ENCODE measurements around the gene HEPN1. TPM values are rescaled to one million over a fixed set of nuclear protein-coding genes. Genes with fewer than 3 reads are reported as not detected.

The HEPN1 gene
- total RNA-seq, 2 experiments from 2014 or later, result not detected

DNA sequence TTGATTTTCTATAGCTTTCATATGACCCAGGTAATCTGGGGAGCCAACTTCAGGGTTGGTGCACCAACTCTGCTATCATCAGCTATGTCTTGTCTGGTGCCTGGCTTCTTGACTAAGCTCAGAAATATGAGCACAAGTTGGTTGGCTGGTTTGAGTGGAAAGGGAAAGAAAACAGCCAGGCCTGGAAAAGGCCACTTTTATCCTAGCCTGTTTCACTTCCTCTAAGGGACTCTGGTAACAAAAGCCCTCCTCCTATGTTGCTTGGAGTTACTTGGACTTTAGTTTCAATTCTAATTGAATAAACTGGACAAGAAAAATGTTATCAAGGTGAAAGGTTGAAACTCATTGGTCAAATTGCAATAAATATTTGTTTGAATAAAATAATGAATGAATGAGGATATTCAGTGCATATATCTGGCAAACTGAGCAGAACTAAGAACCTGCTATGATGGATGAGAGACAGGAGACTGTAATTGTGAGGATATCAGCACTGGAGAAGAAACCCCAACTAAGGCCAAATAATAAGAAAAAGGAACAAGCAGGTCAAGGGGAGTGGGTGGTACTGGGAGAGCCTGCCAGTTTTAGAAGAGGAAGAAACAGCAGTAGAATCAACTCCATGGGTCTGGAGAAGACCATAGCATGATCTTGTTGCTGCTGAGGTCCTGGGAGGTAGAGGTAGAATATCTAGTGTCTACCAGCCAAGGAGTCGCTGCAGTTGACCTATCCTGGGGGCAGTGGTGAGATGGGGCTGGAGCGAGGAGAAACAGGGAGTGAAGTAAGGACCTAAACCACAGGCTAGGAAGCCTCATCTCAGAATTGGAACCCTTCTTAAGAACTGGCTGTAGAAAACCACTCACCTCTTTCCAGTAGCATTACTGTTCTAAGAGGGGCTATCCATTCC is 29.6 kb upstream of the HEPN1 start:
- POLR2A ChIA-PET, result no interaction called here
- Mint-ChIP-seq H3K9me3 (no peaks in the 10 kb centered on the region), H3K27ac (no peak overlapping the region), H3K36me3 (no peaks in the 10 kb centered on the region), H3K27me3 (peaks cover 6% of the 10 kb centered on the region), H3K4me1 (no peaks in the 10 kb centered on the region), H3K4me3 (no peak overlapping the region)
- no peak for ATAC-seq (ENCODE audit: low read depth)
- DNase-seq, result no peak

DNA sequence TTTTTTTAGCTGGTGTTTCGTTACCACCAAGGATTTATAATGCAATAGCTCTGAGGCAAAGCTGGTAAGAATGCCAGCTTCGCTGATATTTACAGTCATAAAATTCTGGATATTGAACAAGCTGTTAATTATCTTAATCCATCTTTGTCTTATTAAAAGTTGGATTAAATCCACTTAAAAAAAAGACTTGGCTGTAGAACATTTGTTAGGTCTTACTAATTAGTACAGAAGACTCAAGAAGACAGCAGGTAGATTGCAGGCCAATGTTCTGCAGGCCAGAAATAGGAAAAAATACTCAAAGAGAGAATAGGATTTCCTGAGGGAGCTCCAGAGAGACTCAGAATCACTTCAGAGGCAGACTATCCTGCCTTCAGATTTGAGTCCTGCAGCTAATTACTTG is 28.9 kb upstream of the HEPN1 start:
- POLR2A ChIA-PET, result no interaction called here

DNA sequence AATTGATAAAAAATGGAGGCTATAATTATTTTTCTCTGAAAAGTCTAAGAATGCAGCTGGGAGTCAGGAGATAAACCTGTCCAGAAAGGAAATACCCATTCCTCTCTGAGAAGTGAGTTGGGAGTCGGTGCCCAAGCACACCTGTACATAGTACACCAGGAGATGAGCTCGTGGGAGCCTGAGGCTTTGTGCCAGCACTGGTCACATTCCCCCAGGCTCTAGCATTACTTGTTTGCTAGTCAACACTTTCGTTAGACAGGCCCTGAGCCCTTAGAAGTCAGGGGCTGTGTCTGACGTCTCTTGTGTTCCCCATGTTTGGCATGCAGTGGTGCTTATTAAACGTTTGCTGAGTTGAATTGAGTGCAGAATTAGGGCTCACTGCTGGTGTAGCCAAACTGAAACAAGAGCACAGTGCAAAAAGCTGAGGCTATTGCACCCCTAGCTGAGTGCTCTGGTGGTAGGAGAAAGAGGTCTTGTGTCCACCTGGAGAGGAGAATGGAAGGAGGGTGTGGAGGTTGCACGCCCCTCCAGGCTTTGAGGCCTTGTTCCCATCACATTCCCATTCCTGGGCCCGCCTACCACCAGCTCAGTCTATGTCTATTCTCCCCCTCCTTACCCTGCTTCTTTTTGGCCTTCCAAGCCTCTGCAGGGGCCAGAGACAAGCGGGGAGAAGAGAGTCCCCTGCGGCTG is 28.2 kb upstream of the HEPN1 start:
- H3K9me3 Mint-ChIP-seq, result no peaks in the 10 kb centered on the region
- H3K4me1 Mint-ChIP-seq, result peaks cover 2% of the 10 kb centered on the region
- no peak for ATAC-seq (ENCODE audit: low read depth)
- DNase-seq, result no peak
- no peak overlapping the region for H3K4me3 Mint-ChIP-seq
- peaks cover 2% of the 10 kb centered on the region for H3K27me3 Mint-ChIP-seq
- H3K36me3 Mint-ChIP-seq, result no peaks in the 10 kb centered on the region
- no peak overlapping the region for H3K27ac Mint-ChIP-seq
- POLR2A ChIA-PET, result no interaction called here

More for the DNA sequence above, 28.9 kb upstream of the HEPN1 start:
- DNase-seq (no peak), ATAC-seq (ENCODE audit: low read depth) (no peak)
- Mint-ChIP-seq H3K27ac (no peak overlapping the region), H3K27me3 (peaks cover 6% of the 10 kb centered on the region), H3K4me1 (peaks cover 2% of the 10 kb centered on the region), H3K4me3 (no peak overlapping the region), H3K36me3 (no peaks in the 10 kb centered on the region), H3K9me3 (no peaks in the 10 kb centered on the region)

DNA sequence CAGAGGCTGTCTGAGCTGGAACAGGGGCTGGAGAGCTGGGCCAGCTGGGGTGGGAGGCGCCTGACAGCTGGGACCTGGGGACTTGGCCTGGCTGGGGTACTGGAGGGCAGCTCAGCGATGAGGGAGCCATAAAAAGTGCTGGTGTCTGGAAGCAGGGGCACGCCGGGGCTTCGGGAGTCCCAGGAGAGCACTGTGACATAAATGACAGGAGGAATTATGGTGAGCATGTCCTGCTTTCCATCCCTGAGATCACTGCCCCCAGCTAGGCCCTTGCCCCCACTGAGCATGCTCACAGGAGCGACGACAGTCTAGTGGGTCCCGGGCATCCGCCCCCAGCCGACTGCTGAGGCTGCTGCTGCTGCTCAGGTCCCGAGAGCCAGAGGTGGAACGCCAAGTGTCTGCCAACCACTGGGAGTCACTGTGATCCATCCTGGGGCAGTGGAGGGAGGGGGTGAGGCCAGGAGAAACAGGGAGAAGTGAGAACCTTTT is 27.6 kb upstream of the HEPN1 start:
- Mint-ChIP-seq H3K27me3 (no peaks in the 10 kb centered on the region), H3K27ac (no peak overlapping the region), H3K9me3 (no peaks in the 10 kb centered on the region), H3K4me1 (peaks cover 2% of the 10 kb centered on the region), H3K36me3 (no peaks in the 10 kb centered on the region), H3K4me3 (no peak overlapping the region)
- ATAC-seq (ENCODE audit: low read depth) (no peak), DNase-seq (no peak)
- POLR2A ChIA-PET, result no interaction called here

DNA sequence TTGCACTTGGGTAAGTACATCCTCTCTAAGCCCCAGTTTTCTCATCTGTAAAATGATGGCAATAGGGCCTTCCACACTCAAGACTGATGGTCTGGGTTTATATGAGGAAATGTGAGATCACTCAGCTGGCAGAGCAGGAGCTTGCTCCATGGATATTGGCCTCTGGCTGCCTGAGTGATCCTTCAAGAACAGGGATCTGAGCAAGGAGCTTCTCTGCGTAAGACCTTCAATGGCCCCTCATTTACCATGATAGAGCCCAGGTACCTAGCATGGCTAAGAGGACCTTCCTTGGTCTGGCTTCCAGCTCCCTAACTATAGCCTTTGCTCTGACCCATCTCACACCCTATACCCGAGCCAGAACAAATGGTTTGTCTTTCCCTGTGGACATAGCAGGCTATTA is 26.9 kb upstream of the HEPN1 start:
- POLR2A ChIA-PET, result no interaction called here
- H3K27me3 Mint-ChIP-seq, result no peaks in the 10 kb centered on the region
- no peak overlapping the region for H3K27ac Mint-ChIP-seq
- no peak for DNase-seq
- ATAC-seq (ENCODE audit: low read depth), result no peak
- H3K36me3 Mint-ChIP-seq, result no peaks in the 10 kb centered on the region
- no peaks in the 10 kb centered on the region for H3K9me3 Mint-ChIP-seq
- H3K4me1 Mint-ChIP-seq, result peaks cover 2% of the 10 kb centered on the region
- no peak overlapping the region for H3K4me3 Mint-ChIP-seq

DNA sequence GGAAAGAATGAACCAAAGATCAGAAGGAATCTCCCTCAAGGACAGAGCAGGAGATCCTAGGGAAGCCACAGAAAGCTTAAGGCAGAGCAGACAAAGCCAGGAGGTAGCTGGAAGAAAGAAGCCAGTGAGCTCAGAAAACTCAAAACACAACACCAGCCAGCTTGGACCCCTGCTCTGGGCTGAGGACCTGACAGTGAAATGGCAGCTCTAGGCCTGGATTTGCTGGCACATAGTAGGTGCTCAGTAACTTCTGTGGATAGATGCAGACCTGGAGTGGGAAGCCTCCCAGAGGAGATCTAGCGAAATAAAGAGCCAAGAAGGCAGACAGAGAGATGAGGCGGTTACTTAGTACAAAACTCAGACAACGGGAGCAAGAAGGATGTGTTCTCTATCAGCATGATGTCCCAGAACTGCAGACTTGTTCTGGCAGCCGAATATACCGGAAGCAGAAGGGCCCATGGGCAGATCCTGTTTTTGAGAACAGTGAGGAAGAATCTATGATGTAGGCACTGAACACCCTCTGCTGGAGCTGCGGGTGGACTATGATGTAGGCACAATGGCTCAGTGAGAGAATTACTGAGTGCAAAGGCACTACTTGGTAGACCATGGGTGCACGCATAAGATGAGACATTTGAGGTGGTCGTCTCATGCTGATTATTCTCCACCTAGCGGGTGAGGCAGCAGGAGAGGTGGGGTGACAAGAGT is 26.1 kb upstream of the HEPN1 start:
- DNase-seq (no peak), ATAC-seq (ENCODE audit: low read depth) (no peak)
- Mint-ChIP-seq H3K9me3 (no peaks in the 10 kb centered on the region), H3K27ac (no peak overlapping the region), H3K27me3 (no peaks in the 10 kb centered on the region), H3K4me3 (no peak overlapping the region), H3K36me3 (no peaks in the 10 kb centered on the region), H3K4me1 (peaks cover 8% of the 10 kb centered on the region)
- POLR2A ChIA-PET, result no interaction called here

DNA sequence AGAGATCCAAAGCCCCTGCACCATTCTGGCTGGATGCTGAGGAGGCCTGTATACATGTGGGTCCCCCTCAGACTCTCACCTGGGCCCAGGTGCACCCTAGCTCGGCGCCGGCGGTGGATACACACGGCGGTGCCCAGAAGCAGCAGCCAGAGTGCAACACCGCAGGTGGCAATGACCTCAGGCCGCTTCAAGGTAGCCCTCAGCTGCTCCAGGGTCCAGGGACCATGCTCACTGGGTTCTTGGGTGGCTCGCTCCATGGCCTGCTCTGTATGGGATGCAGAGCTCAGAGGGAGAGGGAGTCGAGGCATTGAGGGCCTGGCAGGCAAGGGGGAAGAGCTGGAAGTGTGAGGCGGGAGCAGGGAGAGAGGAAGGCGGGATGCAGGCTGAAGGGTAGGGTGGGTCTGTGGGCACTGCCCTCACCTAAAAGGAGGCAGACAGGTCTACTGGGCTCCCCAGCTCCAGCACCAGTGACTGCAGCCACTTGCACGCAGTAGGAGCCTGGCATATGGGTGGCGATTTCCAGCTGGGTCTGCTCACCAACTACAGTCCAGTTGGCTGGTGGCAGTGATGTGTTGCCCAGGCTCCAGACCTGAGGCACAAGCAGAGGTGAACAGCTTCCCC is 25.2 kb upstream of the HEPN1 start:
- Mint-ChIP-seq H3K9me3 (no peaks in the 10 kb centered on the region), H3K4me1 (peaks cover 8% of the 10 kb centered on the region), H3K36me3 (no peaks in the 10 kb centered on the region), H3K27ac (no peak overlapping the region), H3K27me3 (peaks cover 2% of the 10 kb centered on the region), H3K4me3 (no peak overlapping the region)
- ATAC-seq (ENCODE audit: low read depth), result no peak
- POLR2A ChIA-PET, result no interaction called here
- no peak for DNase-seq

DNA sequence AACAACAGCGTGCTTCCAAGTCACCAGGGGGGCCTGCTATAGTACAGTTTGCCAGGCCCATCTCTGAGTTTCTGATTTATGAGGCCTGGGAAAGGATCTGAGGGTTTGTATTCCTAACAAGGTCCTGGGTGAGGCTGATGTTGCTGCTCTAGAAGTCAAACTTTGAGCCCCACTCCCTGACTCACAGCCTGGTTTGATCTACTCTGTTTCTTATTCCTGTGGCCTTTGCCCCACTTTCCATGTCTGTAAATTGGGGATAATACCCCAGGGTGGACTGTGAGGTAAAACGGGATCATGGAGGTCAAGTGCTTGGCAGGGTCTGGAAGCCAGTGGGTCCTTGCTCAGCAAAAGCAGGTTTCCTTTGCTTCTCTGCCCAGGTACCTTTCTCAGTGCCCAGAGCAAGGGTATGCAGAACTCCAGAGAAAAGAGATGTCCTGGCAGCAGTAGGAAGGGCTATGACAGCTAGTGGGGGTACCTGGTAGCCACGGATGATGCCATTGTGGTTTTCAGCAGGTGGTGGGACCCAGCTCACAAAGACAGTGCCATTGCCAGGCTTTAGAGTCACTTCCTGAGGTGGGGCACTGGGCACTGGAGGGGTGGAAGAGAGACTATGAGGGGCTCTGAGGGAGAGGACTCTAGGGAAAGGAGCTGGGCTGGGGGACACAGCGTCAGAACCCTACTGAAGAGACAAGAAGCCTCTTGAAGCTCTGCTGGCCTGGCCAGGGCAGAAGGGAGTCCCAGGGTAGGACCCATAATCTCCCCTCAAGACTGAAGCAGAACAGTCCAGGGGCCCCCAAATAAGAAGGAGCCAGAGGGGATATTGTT is 24.2 kb upstream of the HEPN1 start:
- DNase-seq (no peak), ATAC-seq (ENCODE audit: low read depth) (no peak)
- Mint-ChIP-seq H3K9me3 (no peaks in the 10 kb centered on the region), H3K27ac (no peak overlapping the region), H3K4me3 (no peak overlapping the region), H3K36me3 (no peaks in the 10 kb centered on the region), H3K4me1 (peaks cover 10% of the 10 kb centered on the region), H3K27me3 (peaks cover 6% of the 10 kb centered on the region)
- POLR2A ChIA-PET, result no interaction called here

DNA sequence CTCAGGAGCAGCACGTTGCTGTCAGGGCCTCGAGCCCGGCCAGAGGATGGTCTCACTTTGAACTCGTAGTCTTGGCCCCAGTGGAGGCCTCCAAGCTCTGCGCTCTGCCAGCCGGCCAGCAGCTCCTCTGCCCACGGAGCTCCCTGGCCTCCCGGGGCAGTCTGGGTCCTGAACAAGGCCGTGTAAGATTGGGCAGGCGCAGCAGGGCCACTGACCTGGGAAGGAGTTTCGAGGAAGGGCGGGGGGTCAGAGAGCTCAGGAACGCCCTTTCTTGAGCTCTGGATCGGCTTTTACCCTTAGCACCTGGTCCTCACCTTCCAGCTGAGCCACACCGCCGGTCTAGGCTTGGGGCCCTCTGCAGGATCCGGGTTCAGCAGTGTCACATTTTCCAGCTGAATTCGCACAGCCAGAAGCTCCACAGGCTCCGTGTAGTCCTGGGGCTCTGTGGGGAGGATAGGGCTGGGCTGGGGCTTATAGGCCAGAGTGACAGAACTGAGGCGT is 23.5 kb upstream of the HEPN1 start:
- H3K27me3 Mint-ChIP-seq, result peaks cover 9% of the 10 kb centered on the region
- no peak for ATAC-seq (ENCODE audit: low read depth)
- no peak overlapping the region for H3K4me3 Mint-ChIP-seq
- POLR2A ChIA-PET, result no interaction called here
- no peak for DNase-seq
- H3K36me3 Mint-ChIP-seq, result no peaks in the 10 kb centered on the region
- no peaks in the 10 kb centered on the region for H3K9me3 Mint-ChIP-seq
- H3K27ac Mint-ChIP-seq, result no peak overlapping the region
- H3K4me1 Mint-ChIP-seq, result peaks cover 10% of the 10 kb centered on the region

DNA sequence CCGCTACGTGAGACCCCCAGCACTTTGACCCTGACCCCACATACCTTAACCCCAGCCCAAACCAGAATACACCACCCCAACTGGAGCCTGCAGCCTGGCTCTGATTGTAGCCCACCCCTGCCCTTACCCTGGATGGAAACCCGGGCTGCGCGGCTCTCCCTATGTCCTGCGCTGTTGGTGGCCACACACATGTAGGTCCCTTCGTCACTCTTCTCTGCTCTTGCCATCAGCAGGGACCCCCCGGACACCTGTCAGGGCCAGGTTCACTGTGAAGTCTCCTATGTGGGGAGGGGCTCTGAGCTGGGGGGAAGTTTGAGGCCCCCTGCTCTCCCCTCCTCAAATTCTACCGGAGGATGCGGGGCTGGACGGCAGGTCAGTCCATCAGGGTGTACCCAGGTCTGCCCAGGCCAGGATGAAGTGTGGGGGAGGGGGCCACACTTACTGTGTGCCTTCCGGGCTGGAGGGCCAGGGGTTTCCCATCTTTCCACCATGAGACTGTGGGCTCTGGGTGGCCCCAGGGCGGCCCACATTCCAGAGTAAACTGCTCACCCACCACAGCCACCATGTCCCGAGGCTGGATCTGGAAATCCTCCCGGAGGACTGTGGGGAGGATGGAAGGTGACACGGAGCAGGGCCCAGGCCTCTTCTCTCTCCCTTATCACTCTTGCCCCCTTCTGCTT is 22.8 kb upstream of the HEPN1 start:
- H3K27ac Mint-ChIP-seq, result no peak overlapping the region
- POLR2A ChIA-PET, result no interaction called here
- no peaks in the 10 kb centered on the region for H3K36me3 Mint-ChIP-seq
- no peaks in the 10 kb centered on the region for H3K9me3 Mint-ChIP-seq
- peaks cover 14% of the 10 kb centered on the region for H3K27me3 Mint-ChIP-seq
- ATAC-seq (ENCODE audit: low read depth) (no peak), DNase-seq (no peak)
- no peak overlapping the region for H3K4me3 Mint-ChIP-seq
- H3K4me1 Mint-ChIP-seq, result peaks cover 10% of the 10 kb centered on the region

DNA sequence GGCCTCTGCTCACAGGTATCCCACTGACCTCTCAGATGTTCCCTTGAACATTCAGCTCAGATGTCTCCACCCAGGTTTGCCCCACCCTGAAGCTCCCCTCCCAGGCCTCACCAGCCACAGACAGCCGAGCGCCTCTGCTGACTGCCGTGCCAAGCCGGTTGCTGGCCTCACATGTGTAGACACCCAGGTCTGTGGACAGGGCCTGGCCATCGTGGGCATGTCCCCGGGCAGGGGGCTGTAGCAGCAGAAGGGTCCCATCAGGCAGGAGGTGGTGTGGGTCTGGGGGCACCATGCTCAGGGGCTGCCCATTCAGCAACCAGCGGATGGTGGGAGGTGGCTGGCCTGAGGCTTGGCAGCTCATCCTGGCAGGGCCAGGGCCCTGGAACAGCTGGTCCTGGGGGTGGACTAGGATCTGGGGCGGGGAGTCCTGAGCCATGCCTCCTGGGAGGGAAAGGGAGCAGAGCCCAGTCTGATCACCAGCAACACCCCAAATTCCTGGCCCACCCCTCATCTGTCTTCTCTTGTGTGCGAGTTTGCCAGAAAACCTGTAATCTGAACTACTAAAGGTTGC is 22.1 kb upstream of the HEPN1 start:
- DNase-seq, result no peak
- Mint-ChIP-seq H3K9me3 (no peaks in the 10 kb centered on the region), H3K27me3 (peaks cover 20% of the 10 kb centered on the region), H3K4me1 (peaks cover 10% of the 10 kb centered on the region), H3K36me3 (no peaks in the 10 kb centered on the region), H3K27ac (no peak overlapping the region), H3K4me3 (no peak overlapping the region)
- no peak for ATAC-seq (ENCODE audit: low read depth)
- POLR2A ChIA-PET, result no interaction called here

Data from activated naive CD8-positive, alpha-beta T cell treated with anti-CD3 and anti-CD28 coated beads, Interleukin-2, amount 10 ng/mL, durations not matched to agents 7 days and 5 days (primary cell).